GM23338 (cell line): Measurements from ENCODE around the gene ANO4.

Experiments
- CREB1 ChIP-seq: fragments of 250-450 bp; sonication (Bioruptor Pico); IDR thresholded peaks from 2 replicates; pipeline ENCODE4 v1.5.0; 2020; ENCODE audit warnings: low read depth, mild to moderate bottlenecking, moderate library complexity
- EZH2 ChIP-seq: fragments of 200-600 bp; sonication (generic); IDR thresholded peaks from one replicate; pipeline ENCODE4 v1.8.0; 2017; ENCODE audit warnings: antibody characterized with exemption, mild to moderate bottlenecking, low read depth; ENCODE audit not compliant: unreplicated experiment
- POLR2AphosphoS5 ChIP-seq: IDR thresholded peaks from 2 replicates; pipeline ENCODE4 v1.6.1; 2016; ENCODE audit warnings: antibody characterized with exemption, low read depth
- ZNF331 ChIP-seq: fragments of 250-450 bp; sonication (Bioruptor Pico); IDR thresholded peaks from 2 replicates; pipeline ENCODE4 v1.5.0; 2020; ENCODE audit warnings: low read depth, mild to moderate bottlenecking, moderate library complexity
- TF ChIP-seq, protein P1 (sequence below), 2 experiments: fragments of 200-600 bp in 1 of 2; sonication (generic) in 1 of 2; conservative IDR thresholded peaks; 2 replicates each; pipeline versions ENCODE4 v1.5.1 to v1.6.1; 2016 to 2017; ENCODE audit warnings: antibody characterized with exemption in 2 of 2, low read depth in 2 of 2, mild to moderate bottlenecking in 2 of 2, moderate library complexity in 1 of 2
- TF ChIP-seq, protein P2 (sequence below): IDR thresholded peaks from one replicate; pipeline ENCODE4 v1.6.1; 2018; ENCODE audit warnings: antibody characterized with exemption; ENCODE audit not compliant: unreplicated experiment

GRCh38 chr12:100793182-100793581 lies 1.4 kb upstream of the ANO4 start:
- TF ChIP-seq EZH2, result no peak
- TF ChIP-seq, protein P1, sequence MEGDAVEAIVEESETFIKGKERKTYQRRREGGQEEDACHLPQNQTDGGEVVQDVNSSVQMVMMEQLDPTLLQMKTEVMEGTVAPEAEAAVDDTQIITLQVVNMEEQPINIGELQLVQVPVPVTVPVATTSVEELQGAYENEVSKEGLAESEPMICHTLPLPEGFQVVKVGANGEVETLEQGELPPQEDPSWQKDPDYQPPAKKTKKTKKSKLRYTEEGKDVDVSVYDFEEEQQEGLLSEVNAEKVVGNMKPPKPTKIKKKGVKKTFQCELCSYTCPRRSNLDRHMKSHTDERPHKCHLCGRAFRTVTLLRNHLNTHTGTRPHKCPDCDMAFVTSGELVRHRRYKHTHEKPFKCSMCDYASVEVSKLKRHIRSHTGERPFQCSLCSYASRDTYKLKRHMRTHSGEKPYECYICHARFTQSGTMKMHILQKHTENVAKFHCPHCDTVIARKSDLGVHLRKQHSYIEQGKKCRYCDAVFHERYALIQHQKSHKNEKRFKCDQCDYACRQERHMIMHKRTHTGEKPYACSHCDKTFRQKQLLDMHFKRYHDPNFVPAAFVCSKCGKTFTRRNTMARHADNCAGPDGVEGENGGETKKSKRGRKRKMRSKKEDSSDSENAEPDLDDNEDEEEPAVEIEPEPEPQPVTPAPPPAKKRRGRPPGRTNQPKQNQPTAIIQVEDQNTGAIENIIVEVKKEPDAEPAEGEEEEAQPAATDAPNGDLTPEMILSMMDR (conservative IDR thresholded peaks at IDR 0.05; ENCODE audit: low read depth in 2 of 2), result no peak
- TF ChIP-seq, protein P2, sequence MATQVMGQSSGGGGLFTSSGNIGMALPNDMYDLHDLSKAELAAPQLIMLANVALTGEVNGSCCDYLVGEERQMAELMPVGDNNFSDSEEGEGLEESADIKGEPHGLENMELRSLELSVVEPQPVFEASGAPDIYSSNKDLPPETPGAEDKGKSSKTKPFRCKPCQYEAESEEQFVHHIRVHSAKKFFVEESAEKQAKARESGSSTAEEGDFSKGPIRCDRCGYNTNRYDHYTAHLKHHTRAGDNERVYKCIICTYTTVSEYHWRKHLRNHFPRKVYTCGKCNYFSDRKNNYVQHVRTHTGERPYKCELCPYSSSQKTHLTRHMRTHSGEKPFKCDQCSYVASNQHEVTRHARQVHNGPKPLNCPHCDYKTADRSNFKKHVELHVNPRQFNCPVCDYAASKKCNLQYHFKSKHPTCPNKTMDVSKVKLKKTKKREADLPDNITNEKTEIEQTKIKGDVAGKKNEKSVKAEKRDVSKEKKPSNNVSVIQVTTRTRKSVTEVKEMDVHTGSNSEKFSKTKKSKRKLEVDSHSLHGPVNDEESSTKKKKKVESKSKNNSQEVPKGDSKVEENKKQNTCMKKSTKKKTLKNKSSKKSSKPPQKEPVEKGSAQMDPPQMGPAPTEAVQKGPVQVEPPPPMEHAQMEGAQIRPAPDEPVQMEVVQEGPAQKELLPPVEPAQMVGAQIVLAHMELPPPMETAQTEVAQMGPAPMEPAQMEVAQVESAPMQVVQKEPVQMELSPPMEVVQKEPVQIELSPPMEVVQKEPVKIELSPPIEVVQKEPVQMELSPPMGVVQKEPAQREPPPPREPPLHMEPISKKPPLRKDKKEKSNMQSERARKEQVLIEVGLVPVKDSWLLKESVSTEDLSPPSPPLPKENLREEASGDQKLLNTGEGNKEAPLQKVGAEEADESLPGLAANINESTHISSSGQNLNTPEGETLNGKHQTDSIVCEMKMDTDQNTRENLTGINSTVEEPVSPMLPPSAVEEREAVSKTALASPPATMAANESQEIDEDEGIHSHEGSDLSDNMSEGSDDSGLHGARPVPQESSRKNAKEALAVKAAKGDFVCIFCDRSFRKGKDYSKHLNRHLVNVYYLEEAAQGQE, result no peak
- no peak for TF ChIP-seq POLR2AphosphoS5
- TF ChIP-seq CREB1, result no peak
- no peak for TF ChIP-seq ZNF331 (CRISPR knock-in tag)
